ENCODE data around the gene INPP5A. TPM values are rescaled to one million over a fixed set of nuclear protein-coding genes. Genes with fewer than 3 reads are reported as not detected.

INPP5A gene
- total RNA-seq, 1 experiment from 2014 or later: 12.3 TPM

GRCh38 chr10:132810807-132811700, 273.5 kb downstream of the INPP5A start:
- no peak overlapping the region for H2AFZ ChIP-seq (ENCODE audit: low read depth, low read length, poor library complexity, severe bottlenecking)
- no peak overlapping the region for H3K27ac ChIP-seq (ENCODE audit: low read depth, low read length)
- H3K9me2 ChIP-seq (ENCODE audit: insufficient read depth): no peaks in the 10 kb centered on the region
- BruUV-seq (replicated peaks): no TSS peak
- no peaks in the 10 kb centered on the region for H3K79me2 ChIP-seq (ENCODE audit: insufficient read depth, low read length)
- no peak for ATAC-seq
- intact Hi-C loops (cut with micrococcal nuclease): no loop called here
- H4K20me1 ChIP-seq (ENCODE audit: insufficient read depth): no peaks in the 10 kb centered on the region
- ChIA-PET RAD21 (ENCODE audit: low non-redundant PET in 1 of 2, low total read pairs in 2 of 2, uncharacterized antibody in 2 of 2, unreplicated experiment in 2 of 2) (no interaction called here), POLR2A (no interaction called here), CTCF (no interaction called here)
- no peaks in the 10 kb centered on the region for H3K36me3 ChIP-seq (ENCODE audit: control insufficient read depth in 1 of 2, insufficient read depth in 2 of 2, low read length in 2 of 2)
- H3K9me3 ChIP-seq (ENCODE audit: control insufficient read depth in 1 of 2, insufficient read depth in 1 of 2, low read depth in 1 of 2, low read length in 2 of 2): no peaks in the 10 kb centered on the region
- H3K4me2 ChIP-seq (ENCODE audit: low read length): no peak overlapping the region
- H3K9ac ChIP-seq (ENCODE audit: low read length): no peak overlapping the region
- TF ChIP-seq TCF7L2 (IDR thresholded peaks at IDR 0.05; ENCODE audit: borderline replicate concordance, extremely low read depth, insufficient read depth, insufficient read length) (no peak), ZFX (IDR thresholded peaks at IDR 0.05) (no peak), CEBPB (IDR thresholded peaks at IDR 0.05; ENCODE audit: low read depth) (no peak), FOSL1 (IDR thresholded peaks at IDR 0.05; ENCODE audit: low read depth) (no peak), ELF1 (IDR thresholded peaks at IDR 0.05; ENCODE audit: borderline replicate concordance, low read depth) (no peak), ATF3 (IDR thresholded peaks at IDR 0.05) (no peak), RAD21 (IDR thresholded peaks at IDR 0.05; ENCODE audit: low read depth) (no peak), EZH2 (IDR thresholded peaks at IDR 0.05) (no peak), ZNF274 (IDR thresholded peaks at IDR 0.05; ENCODE audit: low read depth, low read length) (no peak), SP1 (IDR thresholded peaks at IDR 0.05; ENCODE audit: low read depth) (no peak), YY1 (IDR thresholded peaks at IDR 0.05; ENCODE audit: extremely low read depth, insufficient replicate concordance, low read depth, low read length) (no peak), MAX (IDR thresholded peaks at IDR 0.05) (no peak), EGR1 (IDR thresholded peaks at IDR 0.05; ENCODE audit: low read depth) (no peak), SIN3A (IDR thresholded peaks at IDR 0.05; ENCODE audit: low read depth) (no peak), ZBTB33 (IDR thresholded peaks at IDR 0.05; ENCODE audit: extremely low read depth, insufficient replicate concordance, low read length) (no peak)
- no peaks in the 10 kb centered on the region for H3K4me1 ChIP-seq (ENCODE audit: control insufficient read depth in 1 of 2, insufficient read depth in 2 of 2, low read length in 2 of 2)
- no peaks in the 10 kb centered on the region for H3K27me3 ChIP-seq (ENCODE audit: insufficient read depth, low read length)
- no peak overlapping the region for H3K4me3 ChIP-seq (replicated peaks in 1 of 2; ENCODE audit: low read depth in 1 of 2, low read length in 2 of 2)
- no peak for DNase-seq (ENCODE audit: low read depth, low spot score)
